ENCODE results near the gene GPR15LG.
"Not testable (repeated sequence)": the region's sequence is repeated elsewhere in the genome, so short reads cannot be mapped to it uniquely, and the experiment has no call there.

Gene GPR15LG

DNA sequence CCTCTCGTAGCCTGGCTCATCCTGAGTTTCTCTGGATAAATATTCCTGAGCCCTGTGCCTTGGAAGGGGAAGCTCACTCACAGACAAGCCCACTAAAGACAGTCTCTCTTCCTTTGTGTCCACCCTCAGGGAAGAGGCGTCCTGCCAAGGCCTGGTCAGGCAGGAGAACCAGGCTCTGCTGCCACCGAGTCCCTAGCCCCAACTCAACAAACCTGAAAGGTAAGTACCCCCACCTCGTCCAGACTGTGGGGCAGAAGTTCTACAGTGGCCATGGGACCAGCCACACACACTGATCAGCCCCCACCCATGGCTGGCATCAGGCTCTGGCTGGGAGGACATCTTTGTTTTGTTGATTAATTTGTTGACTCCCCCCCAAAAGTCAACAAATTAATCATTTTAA, 2.8 kb downstream of the GPR15LG start:
- H3K27me3 Mint-ChIP-seq: no peaks in the 10 kb centered on the region
- no peaks in the 10 kb centered on the region for H3K9me3 Mint-ChIP-seq (ENCODE audit: low read depth)
- no peaks in the 10 kb centered on the region for H3K36me3 Mint-ChIP-seq
- H3K4me1 Mint-ChIP-seq (ENCODE audit: low read depth): peaks cover 5% of the 10 kb centered on the region
- H3K27ac Mint-ChIP-seq: peak overlapping the region; percentile 90
- no peak overlapping the region for H3K4me3 Mint-ChIP-seq

DNA sequence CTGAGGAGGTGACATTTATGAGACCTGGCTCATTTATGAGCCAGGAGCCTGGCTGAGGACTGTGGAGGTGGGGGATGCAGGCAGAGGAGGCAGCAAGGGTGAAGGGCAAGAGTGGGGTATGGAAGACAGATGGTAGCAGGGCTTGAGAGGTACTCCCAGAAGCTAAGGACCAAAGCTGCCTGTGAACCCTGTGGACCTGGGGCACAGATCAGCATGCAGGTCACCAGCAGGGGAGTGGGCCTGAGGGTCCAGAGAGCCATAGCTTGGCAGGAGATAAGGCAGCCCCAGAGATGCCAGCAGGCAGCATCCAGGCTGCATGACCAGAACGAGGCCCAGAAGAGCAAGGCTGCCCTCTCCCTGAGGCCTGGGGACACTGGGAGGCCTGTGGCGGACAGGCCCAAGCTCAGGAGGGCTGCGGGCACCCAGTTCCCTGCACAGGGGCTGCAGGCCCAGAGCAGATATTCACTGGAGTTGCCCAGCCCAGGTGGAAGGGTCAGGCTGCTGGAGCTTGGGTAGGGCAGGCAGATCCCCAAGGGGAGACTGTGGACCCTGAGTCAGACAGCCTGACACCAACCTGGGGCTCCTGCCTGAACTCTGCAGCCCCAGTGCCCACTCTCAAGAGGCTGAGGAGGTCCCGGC, 3.4 kb downstream of the GPR15LG start:
- Mint-ChIP-seq H3K4me3 (peak overlapping the region; percentile 18), H3K27ac (peak overlapping the region; percentile 90)

DNA sequence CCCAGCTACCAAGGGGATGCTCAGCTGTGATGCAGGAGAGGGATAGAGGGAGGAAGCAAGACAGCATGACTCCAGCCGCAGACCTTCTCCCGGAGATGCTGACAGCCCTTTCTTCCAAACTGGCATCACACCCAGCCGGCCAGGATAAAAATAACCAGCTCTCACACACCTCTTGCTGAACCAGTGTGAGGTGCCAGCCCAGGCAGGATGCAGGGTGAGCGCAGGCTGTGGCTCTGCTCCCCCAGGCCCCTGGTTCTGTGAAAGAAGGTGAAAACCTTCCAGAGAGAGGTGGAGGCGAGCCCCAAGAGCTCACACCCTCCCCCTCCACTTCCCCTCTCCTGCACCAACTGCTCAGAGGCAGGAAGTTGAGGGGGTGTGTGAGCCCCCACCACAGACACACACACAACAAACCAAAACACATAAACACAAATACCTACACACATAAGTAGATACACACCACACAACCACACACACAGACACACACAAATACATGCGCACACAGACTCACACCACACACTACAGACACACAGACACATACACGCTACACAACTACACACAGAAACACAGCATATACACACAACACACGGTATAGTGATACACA, 4.0 kb downstream of the GPR15LG start:
- Mint-ChIP-seq H3K27me3 (no peaks in the 10 kb centered on the region), H3K27ac (no peak overlapping the region), H3K36me3 (no peaks in the 10 kb centered on the region), H3K9me3 (ENCODE audit: low read depth) (no peaks in the 10 kb centered on the region), H3K4me3 (no peak overlapping the region), H3K4me1 (ENCODE audit: low read depth) (peaks cover 5% of the 10 kb centered on the region)

More for the DNA sequence above, 3.4 kb downstream of the GPR15LG start:
- Mint-ChIP-seq H3K27me3 (no peaks in the 10 kb centered on the region), H3K9me3 (ENCODE audit: low read depth) (no peaks in the 10 kb centered on the region), H3K4me1 (ENCODE audit: low read depth) (peaks cover 5% of the 10 kb centered on the region), H3K36me3 (no peaks in the 10 kb centered on the region)

DNA sequence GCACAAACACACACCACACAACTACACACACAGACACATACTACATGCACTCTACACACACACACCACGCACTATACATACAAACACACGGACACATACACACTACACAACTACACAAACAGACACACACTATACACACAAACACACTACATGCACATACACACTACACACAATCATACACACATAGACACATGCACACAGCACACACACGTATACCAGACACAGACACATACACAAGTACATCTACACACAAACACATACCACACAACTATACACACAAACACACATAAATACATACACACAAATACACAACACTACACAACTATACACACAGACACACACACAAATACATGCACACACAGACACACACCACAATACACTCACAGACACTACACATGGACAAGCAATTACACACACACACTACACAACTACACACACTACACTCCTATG, 4.6 kb downstream of the GPR15LG start:
- Mint-ChIP-seq H3K9me3 (ENCODE audit: low read depth) (no peaks in the 10 kb centered on the region), H3K27ac (no peak overlapping the region), H3K27me3 (no peaks in the 10 kb centered on the region), H3K4me3 (no peak overlapping the region), H3K4me1 (ENCODE audit: low read depth) (peaks cover 5% of the 10 kb centered on the region), H3K36me3 (no peaks in the 10 kb centered on the region)

DNA sequence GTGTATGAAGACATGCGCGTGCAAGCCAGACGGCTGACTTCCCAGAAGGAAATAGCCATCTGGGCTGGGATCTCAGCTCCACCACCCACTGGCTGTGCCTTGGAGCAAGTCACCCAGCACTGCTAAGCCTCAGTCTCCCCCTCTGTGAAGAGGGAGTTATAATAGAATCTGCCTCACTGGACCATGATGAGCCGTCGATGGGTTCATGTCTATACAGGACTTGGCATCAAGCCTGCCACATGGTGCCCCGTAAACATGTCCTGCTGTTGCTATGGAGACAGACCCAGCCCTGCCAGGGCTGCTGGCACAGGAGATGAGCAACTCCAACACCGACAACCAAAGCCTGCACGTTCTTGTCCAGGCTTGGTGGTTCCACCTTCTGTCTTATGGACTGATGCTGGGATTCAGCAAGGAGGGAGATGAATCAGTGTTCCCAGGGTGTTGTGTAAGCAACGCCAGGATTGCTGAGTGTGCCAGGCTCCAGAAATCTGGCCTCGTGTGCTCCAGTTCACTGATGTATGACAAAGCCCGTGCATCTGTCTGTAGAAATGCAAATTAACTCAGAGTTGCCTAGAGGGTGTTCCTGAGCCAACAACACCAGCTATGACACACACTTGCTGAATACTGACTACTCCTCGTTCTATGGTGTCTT, 5.6 kb downstream of the GPR15LG start:
- peaks cover 5% of the 10 kb centered on the region for H3K4me1 Mint-ChIP-seq (ENCODE audit: low read depth)

DNA sequence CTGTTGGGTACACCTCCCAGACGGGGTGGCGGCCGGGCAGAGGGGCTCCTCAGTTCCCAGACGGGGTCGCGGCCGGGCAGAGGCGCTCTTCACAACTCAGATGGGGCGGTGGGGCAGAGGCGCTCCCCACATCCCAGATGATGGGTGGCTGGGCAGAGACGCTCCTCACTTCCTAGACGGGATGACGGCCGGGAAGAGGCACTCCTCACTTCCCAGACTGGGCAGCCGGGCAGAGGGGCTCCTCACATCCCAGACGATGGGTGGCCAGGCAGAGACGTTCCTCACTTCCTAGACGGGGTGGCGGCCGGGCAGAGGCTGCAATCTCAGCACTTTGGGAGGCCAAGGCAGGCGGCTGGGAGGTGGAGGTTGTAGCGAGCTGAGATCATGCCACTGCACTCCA, 6.8 kb downstream of the GPR15LG start:
- not testable (repeated sequence) for H3K4me1 Mint-ChIP-seq (ENCODE audit: low read depth); H3K27ac Mint-ChIP-seq; H3K4me3 Mint-ChIP-seq; H3K27me3 Mint-ChIP-seq; H3K36me3 Mint-ChIP-seq; H3K9me3 Mint-ChIP-seq (ENCODE audit: low read depth)

More for the DNA sequence above, 5.6 kb downstream of the GPR15LG start:
- no peaks in the 10 kb centered on the region for H3K27me3 Mint-ChIP-seq
- no peaks in the 10 kb centered on the region for H3K36me3 Mint-ChIP-seq
- no peaks in the 10 kb centered on the region for H3K9me3 Mint-ChIP-seq (ENCODE audit: low read depth)
- no peak overlapping the region for H3K27ac Mint-ChIP-seq
- no peak overlapping the region for H3K4me3 Mint-ChIP-seq

DNA sequence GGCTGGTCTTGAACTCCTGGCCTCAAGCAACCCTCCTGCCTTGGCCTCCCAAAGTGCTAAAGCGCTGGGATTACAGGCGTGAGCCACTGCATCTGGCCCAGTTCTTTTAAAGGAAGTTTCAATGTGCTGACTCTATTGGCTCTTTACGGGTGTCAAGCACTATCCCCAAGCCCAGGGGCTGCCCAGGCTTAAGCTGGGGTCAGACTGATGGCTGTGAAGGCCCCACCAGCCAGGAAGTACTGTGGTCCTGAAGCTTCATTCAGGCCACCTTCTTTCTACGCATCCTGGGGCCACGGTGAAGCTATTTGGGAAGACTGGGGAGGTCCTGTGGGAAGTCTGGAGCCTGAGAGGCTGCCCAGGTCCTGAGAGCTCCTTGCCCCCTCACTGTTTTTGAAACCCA, 8.0 kb downstream of the GPR15LG start:
- Mint-ChIP-seq H3K4me3 (no peak overlapping the region), H3K9me3 (ENCODE audit: low read depth) (no peaks in the 10 kb centered on the region), H3K27me3 (no peaks in the 10 kb centered on the region), H3K36me3 (no peaks in the 10 kb centered on the region), H3K27ac (no peak overlapping the region), H3K4me1 (ENCODE audit: low read depth) (peaks cover 3% of the 10 kb centered on the region)

DNA sequence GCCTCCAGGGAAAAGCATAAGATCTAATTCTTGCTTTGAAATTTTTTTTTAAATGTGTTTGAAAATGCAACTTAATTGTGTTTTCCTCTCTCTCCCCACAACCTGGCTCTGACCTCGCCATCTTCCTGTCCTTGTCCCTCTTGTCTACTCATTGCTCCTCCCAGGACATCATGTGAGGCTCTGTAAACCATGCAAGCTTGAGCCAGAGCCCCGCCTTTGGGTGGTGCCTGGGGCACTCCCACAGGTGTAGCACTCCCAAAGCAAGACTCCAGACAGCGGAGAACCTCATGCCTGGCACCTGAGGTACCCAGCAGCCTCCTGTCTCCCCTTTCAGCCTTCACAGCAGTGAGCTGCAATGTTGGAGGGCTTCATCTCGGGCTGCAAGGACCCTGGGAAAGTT, 10.9 kb downstream of the GPR15LG start:
- Mint-ChIP-seq H3K27ac (no peak overlapping the region), H3K4me1 (ENCODE audit: low read depth) (no peaks in the 10 kb centered on the region), H3K27me3 (no peaks in the 10 kb centered on the region), H3K9me3 (ENCODE audit: low read depth) (no peaks in the 10 kb centered on the region), H3K36me3 (no peaks in the 10 kb centered on the region), H3K4me3 (no peak overlapping the region)

DNA sequence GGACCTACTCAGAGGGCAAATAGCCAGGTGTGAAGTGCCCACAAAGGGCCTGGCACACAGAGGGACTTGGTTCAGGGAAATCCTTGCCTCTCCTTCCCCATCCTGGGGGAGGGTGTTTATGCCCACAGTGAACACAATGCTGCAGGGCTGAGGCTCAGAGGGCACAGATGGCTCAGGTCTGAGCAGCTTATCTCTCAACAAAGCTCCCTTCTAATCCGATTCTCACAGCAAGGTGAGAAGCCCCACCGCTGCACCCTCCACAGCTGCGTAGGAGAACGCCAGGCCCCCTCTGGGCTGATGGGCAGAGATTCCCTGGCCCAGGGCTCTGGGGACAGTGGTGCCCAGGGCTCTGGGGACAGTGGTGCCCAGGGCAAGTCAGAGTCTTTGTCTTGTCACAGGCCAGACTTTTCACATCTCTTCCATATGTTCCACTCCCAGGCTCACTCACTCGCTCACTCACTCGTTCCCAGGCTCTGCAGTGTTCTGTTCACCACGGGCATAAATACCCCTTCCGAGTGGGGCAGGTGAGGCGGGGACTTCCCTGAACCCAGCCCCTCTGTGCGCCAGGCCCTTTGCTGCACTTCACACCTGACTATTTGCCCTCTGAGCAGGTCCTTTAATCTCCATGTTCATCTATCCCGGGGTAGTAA, 12.1 kb downstream of the GPR15LG start:
- Mint-ChIP-seq H3K36me3 (no peaks in the 10 kb centered on the region), H3K4me3 (no peak overlapping the region), H3K4me1 (ENCODE audit: low read depth) (peaks cover 5% of the 10 kb centered on the region), H3K27ac (no peak overlapping the region), H3K27me3 (no peaks in the 10 kb centered on the region), H3K9me3 (ENCODE audit: low read depth) (no peaks in the 10 kb centered on the region)

DNA sequence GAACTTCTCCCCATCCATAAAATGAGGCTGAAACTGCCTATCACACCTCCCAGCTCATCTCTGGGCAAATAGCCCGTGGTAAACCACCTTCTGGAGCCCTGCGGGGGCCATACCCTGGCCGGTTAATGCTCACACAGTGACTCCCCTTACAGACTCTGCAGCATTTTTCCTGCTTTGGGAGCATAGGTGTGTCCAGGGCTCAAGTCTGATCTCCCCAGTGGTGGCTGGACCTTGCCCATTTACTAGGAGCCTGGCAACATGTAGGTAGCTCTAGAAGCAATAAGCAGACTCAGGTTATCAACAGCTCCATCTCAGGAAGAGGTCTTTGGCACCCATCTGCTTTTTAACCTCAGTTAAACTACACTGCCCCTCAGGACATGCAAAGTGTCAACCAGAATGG, 15.2 kb downstream of the GPR15LG start:
- Mint-ChIP-seq H3K27ac (no peak overlapping the region), H3K9me3 (ENCODE audit: low read depth) (no peaks in the 10 kb centered on the region), H3K4me1 (ENCODE audit: low read depth) (peaks cover 16% of the 10 kb centered on the region), H3K27me3 (no peaks in the 10 kb centered on the region), H3K36me3 (no peaks in the 10 kb centered on the region), H3K4me3 (no peak overlapping the region)

DNA sequence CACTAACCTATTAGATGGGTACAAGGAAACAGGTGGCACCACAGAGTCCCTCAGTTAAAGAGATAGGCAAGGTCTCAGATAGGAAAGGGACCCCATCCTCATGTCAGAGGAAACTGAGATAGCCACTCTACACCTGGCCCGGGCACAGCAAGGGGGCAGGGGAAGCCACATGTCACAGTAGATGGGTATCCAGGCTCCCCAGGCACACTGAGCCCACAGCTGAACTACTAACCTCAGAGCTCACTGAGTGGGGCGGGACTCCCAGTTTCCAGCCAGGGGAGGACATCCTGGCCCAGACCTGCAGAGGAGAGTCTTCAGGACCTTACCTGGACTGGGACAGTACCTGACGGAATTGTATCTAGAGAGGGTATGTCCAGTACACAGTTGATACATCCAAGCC, 17.0 kb downstream of the GPR15LG start:
- Mint-ChIP-seq H3K27me3 (peaks cover 3% of the 10 kb centered on the region), H3K27ac (no peak overlapping the region), H3K4me3 (no peak overlapping the region), H3K9me3 (ENCODE audit: low read depth) (no peaks in the 10 kb centered on the region), H3K36me3 (no peaks in the 10 kb centered on the region), H3K4me1 (ENCODE audit: low read depth) (peaks cover 21% of the 10 kb centered on the region)

DNA sequence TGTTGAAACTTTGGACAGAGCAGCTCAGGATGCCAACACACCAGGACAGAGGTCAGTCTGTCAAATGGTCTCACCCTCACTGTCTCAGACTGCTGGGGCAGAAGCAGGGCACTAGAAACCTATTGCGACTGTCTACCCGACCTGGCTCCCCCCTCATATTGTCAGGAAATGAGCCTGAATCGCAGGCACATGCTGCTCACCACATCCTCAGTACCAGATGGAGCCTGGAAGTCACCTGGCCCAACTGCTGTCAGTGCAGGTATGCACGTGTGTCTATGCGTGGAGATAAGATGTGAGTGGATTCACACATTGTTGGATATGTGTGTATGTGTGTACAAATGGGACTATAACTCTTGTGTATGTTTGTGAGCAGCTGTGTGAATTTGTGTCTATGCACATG, 17.5 kb downstream of the GPR15LG start:
- Mint-ChIP-seq H3K9me3 (ENCODE audit: low read depth) (no peaks in the 10 kb centered on the region), H3K36me3 (no peaks in the 10 kb centered on the region), H3K4me3 (peak overlapping the region; percentile 8), H3K27ac (no peak overlapping the region), H3K4me1 (ENCODE audit: low read depth) (peaks cover 23% of the 10 kb centered on the region), H3K27me3 (peaks cover 6% of the 10 kb centered on the region)

DNA sequence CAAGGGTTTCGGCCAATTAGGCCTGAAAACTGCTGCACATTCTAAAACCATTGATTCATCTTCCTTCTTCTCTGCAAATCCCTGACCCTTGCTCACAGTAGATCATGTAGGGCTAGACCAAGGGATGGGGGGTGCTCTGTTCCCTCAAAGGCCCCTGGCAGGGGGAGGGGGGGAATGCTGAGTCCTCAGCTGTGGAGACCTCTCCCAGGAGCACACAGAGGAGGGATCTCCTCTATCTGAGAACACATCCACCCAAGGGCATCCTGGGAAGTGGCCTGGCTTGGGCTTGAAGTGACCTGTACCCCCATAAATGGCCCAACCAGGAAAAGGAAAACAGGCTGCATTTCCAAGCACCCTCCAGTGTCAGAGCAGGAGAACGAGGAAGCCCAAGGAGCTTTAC, 19.7 kb downstream of the GPR15LG start:
- no peaks in the 10 kb centered on the region for H3K9me3 Mint-ChIP-seq (ENCODE audit: low read depth)
- H3K36me3 Mint-ChIP-seq: no peaks in the 10 kb centered on the region
- H3K4me1 Mint-ChIP-seq (ENCODE audit: low read depth): peaks cover 23% of the 10 kb centered on the region
- H3K27ac Mint-ChIP-seq: no peak overlapping the region
- no peak overlapping the region for H3K4me3 Mint-ChIP-seq
- H3K27me3 Mint-ChIP-seq: peaks cover 7% of the 10 kb centered on the region

DNA sequence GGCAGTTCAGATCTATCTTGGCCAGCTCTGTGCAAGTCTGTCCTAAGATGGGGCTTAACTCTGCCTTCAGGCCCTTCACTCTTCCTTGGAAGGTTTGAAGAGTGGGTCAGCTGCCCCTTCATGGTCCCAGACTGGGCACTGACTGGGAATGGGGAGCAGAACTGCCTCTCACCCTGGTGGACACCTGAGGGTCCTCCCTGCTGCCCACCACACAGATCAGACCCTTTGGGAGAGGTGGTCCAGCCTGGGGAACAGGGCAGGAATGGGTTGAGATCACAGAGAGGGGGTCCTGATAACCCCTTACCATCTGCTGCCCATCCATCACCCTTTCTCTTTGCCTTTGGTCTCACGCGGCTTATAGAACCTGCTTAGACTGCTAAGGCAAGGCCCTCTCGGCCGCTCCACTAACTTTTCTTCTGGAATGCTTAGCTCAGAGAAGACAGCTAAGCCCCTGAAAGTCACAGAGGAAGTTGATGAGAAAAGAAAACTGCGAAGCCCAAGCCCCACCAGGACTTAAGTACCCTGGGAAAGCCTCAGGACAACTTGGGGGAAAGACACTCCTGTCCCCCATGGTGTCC, 20.3 kb downstream of the GPR15LG start:
- H3K27me3 Mint-ChIP-seq: peaks cover 7% of the 10 kb centered on the region
- H3K36me3 Mint-ChIP-seq: no peaks in the 10 kb centered on the region

DNA sequence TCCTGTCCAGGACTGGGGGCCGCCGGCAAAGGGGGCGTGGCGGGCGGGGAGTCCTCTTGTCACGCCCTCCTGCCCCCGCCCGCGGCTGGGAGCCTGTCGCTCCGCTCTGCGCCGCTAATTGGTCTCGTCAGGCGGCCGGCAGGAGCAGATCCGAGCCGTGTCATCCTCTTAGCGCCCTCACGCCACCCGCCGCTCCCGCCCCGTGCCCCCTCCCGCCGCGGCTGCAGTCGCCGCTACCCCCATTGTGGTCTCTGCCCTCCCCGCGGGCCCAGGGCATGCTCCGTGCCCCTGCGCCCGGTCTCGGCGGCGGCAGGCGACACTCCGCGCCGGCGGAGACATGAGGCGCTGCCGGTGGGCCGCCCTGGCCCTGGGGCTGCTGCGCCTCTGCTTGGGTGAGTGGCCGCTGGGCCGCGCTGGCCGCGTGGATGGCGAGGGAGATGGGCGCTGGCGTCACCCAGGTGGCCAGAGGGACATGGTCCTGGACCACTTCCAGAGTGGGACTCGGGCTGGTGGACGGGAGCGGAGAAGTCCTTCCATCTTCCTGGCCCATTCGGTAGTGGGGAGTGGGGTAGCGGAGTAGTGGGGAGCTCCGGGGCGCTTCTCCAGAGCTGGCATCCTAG, 20.9 kb downstream of the GPR15LG start, which contains the start of gene CDHR1:
CDHR1 (plus strand) TSS at position 114 of the 620 bp plus-strand sequence; CDS start at position 338, 224 bp downstream.
- H3K4me1 Mint-ChIP-seq (ENCODE audit: low read depth): peaks cover 23% of the 10 kb centered on the region
- peak within 1 kb of the TSS; percentile 69 for H3K4me3 Mint-ChIP-seq
- peaks cover 7% of the 10 kb centered on the region for H3K27me3 Mint-ChIP-seq
- H3K9me3 Mint-ChIP-seq (ENCODE audit: low read depth): no peaks in the 10 kb centered on the region
- H3K36me3 Mint-ChIP-seq: no peaks in the 10 kb centered on the region
- no peak within 1 kb of the TSS for H3K27ac Mint-ChIP-seq

More for the DNA sequence above, 20.3 kb downstream of the GPR15LG start:
- Mint-ChIP-seq H3K4me1 (ENCODE audit: low read depth) (peaks cover 23% of the 10 kb centered on the region), H3K27ac (no peak overlapping the region), H3K4me3 (peak overlapping the region; percentile 69), H3K9me3 (ENCODE audit: low read depth) (no peaks in the 10 kb centered on the region)

All from activated naive CD8-positive, alpha-beta T cell (primary cell).